K562 treated with DMSO at 1 percent for 12 hours (cell line): ENCODE data around the gene TMEM38A. TPM values are rescaled to one million over a fixed set of nuclear protein-coding genes. Genes with fewer than 3 reads are reported as not detected.

Experiments
- total RNA-seq: library from RNA; unstranded; fragments of 300-600 nt; gene quantifications from 2 replicates; pipeline ENCODE4 v1.2.3, GENCODE V29; 2022; ENCODE audit not compliant: insufficient read depth

The TMEM38A gene
- 4.3 and 7.1 TPM in 2 replicates for total RNA-seq

GRCh38 chr19:16660763-16661479, at the start of gene TMEM38A:
TSS of gene TMEM38A (plus strand) at chr19:16661139. CDS start at chr19:16661218, 79 bp downstream.

DNA sequence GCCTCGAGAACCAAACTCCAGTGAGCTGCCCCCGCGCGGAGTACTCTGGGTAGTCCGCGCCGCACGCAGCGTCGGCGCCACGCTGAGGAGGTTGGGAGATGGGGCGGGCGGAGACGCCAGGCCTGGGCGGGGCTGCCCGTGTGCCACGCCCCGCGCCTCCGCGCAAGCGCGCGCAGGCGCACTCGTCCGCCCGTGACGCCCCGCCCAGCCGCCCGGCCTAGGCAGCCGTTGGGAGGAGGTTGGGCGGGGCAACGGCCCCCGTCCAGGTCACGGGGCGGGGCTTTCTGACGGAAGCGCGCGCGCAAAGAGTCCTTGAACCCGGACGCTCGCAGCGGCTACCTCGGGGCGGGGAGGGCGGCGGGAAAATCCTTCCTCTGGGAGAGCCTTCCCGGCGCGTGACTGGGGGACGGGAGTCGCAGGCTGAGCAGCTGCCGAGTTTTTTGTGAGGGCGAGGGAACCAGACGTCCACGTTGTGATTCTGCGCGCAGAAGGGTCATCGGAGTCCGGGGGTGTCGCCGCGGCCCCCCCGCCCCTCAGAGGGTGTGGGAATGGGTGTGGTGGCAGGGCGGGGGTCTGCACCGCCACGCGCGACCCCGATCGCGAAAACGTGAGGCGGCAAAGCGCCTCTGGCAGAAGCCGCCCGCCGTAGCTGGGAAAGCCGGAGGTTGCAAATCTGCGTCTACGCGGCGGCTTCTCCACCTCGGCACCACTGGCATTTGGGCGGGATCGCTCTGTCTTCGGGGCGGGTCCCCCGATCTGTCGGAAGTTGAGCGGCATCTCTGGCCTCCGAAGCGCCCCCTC, 32.6 kb upstream of the TMEM38A start, which contains the start of gene MED26:
Gene MED26, minus strand, starts transcription at position 22 of the 801 bp plus-strand sequence. CDS start 261 bp downstream, outside the sequence.

GRCh38 chr19:16659832-16660708, 869 bp upstream of the TMEM38A start, which contains the start of gene SMIM7:
TSS of gene SMIM7 (minus strand) at chr19:16660144. CDS start at chr19:16660110, 34 bp downstream.

Other genes with a start within 250 kb of the TMEM38A start
- 41.7 and 46.4 TPM in 2 replicates for gene EPS15L1, start 189.2 kb upstream of the TMEM38A start, total RNA-seq
- not detected in 2 replicates for gene CALR3, start 165.0 kb upstream of the TMEM38A start, total RNA-seq
- gene C19orf44, start 164.7 kb upstream of the TMEM38A start, total RNA-seq: 1.4 and 2.9 TPM in 2 replicates
- 20.1 and 44.7 TPM in 2 replicates for gene CHERP, start 118.7 kb upstream of the TMEM38A start, total RNA-seq
- gene SLC35E1, start 88.7 kb upstream of the TMEM38A start, total RNA-seq: 12.1 and 32.5 TPM in 2 replicates
- 7.5 and 8.5 TPM in 2 replicates for gene MED26, start 32.9 kb upstream of the TMEM38A start, total RNA-seq
- gene SMIM7, start 995 bp upstream of the TMEM38A start, total RNA-seq: 75.3 and 78.7 TPM in 2 replicates
- gene NWD1, start 58.7 kb downstream of the TMEM38A start, total RNA-seq: not detected in 2 replicates
- 12.6 and 37.1 TPM in 2 replicates for gene SIN3B, start 168.3 kb downstream of the TMEM38A start, total RNA-seq
- gene F2RL3, start 227.9 kb downstream of the TMEM38A start, total RNA-seq: 4.1 and 7.4 TPM in 2 replicates